Measurements from ENCODE around the gene PIGT.
"Not testable (repeated sequence)": the region's sequence is repeated elsewhere in the genome, so short reads cannot be mapped to it uniquely, and the experiment has no call there.

PIGT gene

DNA sequence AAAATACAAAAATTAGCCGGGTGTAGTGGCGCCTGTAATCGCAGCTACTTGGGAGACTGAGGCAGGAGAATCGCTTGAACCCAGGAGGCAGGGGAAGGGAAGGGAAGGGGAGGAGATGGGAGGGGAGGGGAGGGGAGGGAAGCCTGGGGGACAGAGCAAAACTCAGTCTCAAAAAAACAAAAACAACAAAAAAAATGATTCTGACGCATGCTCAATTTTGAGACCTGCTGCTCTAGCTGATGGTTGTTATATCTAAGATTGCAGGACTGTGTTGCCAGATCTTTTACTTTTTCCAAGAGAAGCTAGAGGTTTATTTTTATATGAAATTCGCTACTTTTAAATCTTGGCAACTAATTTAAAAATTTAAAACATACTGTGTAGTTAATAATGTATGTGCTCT, 51.2 kb downstream of the PIGT start:
- no peak for DNase-seq

DNA sequence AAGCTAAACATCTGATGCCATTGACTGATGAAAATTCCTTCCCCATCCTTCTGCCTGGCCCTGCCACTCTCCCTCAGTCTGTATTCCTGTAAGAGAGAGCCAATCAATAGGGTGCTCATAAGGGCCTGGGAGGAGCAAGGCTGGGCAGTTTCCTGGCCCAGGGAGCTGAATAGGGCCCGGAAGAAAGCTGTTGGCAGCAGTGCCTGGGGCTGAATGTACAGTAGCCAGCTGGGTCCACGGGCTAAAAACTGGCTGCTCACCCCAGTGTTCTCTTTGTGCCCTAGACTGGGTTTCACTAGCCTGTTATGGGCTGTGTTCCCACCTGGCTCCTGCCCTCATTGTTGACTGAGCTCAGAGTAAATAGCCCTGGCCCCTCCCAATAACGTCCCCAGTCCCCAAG, 51.9 kb downstream of the PIGT start:
- no peak for DNase-seq

- DNase-seq = no peak
Measured at GRCh38 chr20:45469336-45470261, 53.7 kb downstream of the PIGT start, which contains the start of gene WFDC2. Gene WFDC2, plus strand, starts transcription at chr20:45469753. Its CDS starts 29 bp downstream, at chr20:45469782.

GRCh38 chr20:45470262-45470931, 54.5 kb downstream of the PIGT start:
- DNase-seq = no peak

GRCh38 chr20:45470937-45471336, 55.0 kb downstream of the PIGT start:
- DNase-seq = no peak

GRCh38 chr20:45472286-45472685, 56.3 kb downstream of the PIGT start:
- DNase-seq = not testable (repeated sequence)

Data from SIG-M5 (cell line).